ENCODE data around the gene ZNF133.
"Not testable (repeated sequence)": the region's sequence is repeated elsewhere in the genome, so short reads cannot be mapped to it uniquely, and the experiment has no call there.

Gene ZNF133

GRCh38 chr20:18263723-18264122 lies 24.6 kb upstream of the ZNF133 start:
- H3K4me1 ChIP-seq (ENCODE audit: control insufficient read depth, low read depth, low read length), result peaks cover 9% of the 10 kb centered on the region
- H3K4me3 ChIP-seq (ENCODE audit: low read length), result no peak overlapping the region
- no peaks in the 10 kb centered on the region for H3K9me3 ChIP-seq (ENCODE audit: control insufficient read depth, low read depth, low read length)
- H3K9ac ChIP-seq (ENCODE audit: low read length), result no peak overlapping the region
- H3K27ac ChIP-seq (ENCODE audit: low read length), result no peak overlapping the region
- no peaks in the 10 kb centered on the region for H3K36me3 ChIP-seq (ENCODE audit: control insufficient read depth, low read depth, low read length)
- H3K27me3 ChIP-seq (ENCODE audit: control insufficient read depth, insufficient read depth, low read length), result no peaks in the 10 kb centered on the region

- H3K9me3 ChIP-seq (ENCODE audit: control insufficient read depth, low read depth, low read length), result no peaks in the 10 kb centered on the region
Measured at GRCh38 chr20:18265441-18265840, 22.9 kb upstream of the ZNF133 start.

GRCh38 chr20:18266282-18266681 lies 22.0 kb upstream of the ZNF133 start:
- Histone ChIP-seq H3K4me1 (ENCODE audit: control insufficient read depth, low read depth, low read length) (peaks cover 9% of the 10 kb centered on the region), H3K9ac (ENCODE audit: low read length) (no peak overlapping the region), H3K27me3 (ENCODE audit: control insufficient read depth, insufficient read depth, low read length) (no peaks in the 10 kb centered on the region), H3K4me3 (ENCODE audit: low read length) (no peak overlapping the region), H3K27ac (ENCODE audit: low read length) (no peak overlapping the region), H3K36me3 (ENCODE audit: control insufficient read depth, low read depth, low read length) (no peaks in the 10 kb centered on the region), H3K9me3 (ENCODE audit: control insufficient read depth, low read depth, low read length) (no peaks in the 10 kb centered on the region)

More at GRCh38 chr20:18265441-18265840, 22.9 kb upstream of the ZNF133 start:
- H3K9ac ChIP-seq (ENCODE audit: low read length), result no peak overlapping the region
- peaks cover 9% of the 10 kb centered on the region for H3K4me1 ChIP-seq (ENCODE audit: control insufficient read depth, low read depth, low read length)
- H3K36me3 ChIP-seq (ENCODE audit: control insufficient read depth, low read depth, low read length), result no peaks in the 10 kb centered on the region
- H3K27me3 ChIP-seq (ENCODE audit: control insufficient read depth, insufficient read depth, low read length), result no peaks in the 10 kb centered on the region
- no peak overlapping the region for H3K4me3 ChIP-seq (ENCODE audit: low read length)
- H3K27ac ChIP-seq (ENCODE audit: low read length), result no peak overlapping the region

- Histone ChIP-seq H3K4me3 (ENCODE audit: low read length) (no peak overlapping the region), H3K4me1 (ENCODE audit: control insufficient read depth, low read depth, low read length) (peaks cover 9% of the 10 kb centered on the region), H3K36me3 (ENCODE audit: control insufficient read depth, low read depth, low read length) (no peaks in the 10 kb centered on the region), H3K9ac (ENCODE audit: low read length) (peak overlapping the region; percentile 28), H3K27me3 (ENCODE audit: control insufficient read depth, insufficient read depth, low read length) (no peaks in the 10 kb centered on the region), H3K27ac (ENCODE audit: low read length) (no peak overlapping the region), H3K9me3 (ENCODE audit: control insufficient read depth, low read depth, low read length) (no peaks in the 10 kb centered on the region)
Measured at GRCh38 chr20:18267815-18268214, 20.5 kb upstream of the ZNF133 start.

GRCh38 chr20:18271160-18271559 lies 17.2 kb upstream of the ZNF133 start:
- H3K4me3 ChIP-seq (ENCODE audit: low read length), result no peak overlapping the region
- H3K9ac ChIP-seq (ENCODE audit: low read length), result no peak overlapping the region
- no peaks in the 10 kb centered on the region for H3K9me3 ChIP-seq (ENCODE audit: control insufficient read depth, low read depth, low read length)
- H3K27ac ChIP-seq (ENCODE audit: low read length), result no peak overlapping the region
- no peaks in the 10 kb centered on the region for H3K36me3 ChIP-seq (ENCODE audit: control insufficient read depth, low read depth, low read length)
- H3K4me1 ChIP-seq (ENCODE audit: control insufficient read depth, low read depth, low read length), result peaks cover 9% of the 10 kb centered on the region
- no peaks in the 10 kb centered on the region for H3K27me3 ChIP-seq (ENCODE audit: control insufficient read depth, insufficient read depth, low read length)

GRCh38 chr20:18272451-18272850 lies 15.9 kb upstream of the ZNF133 start:
- H3K9me3 ChIP-seq (ENCODE audit: control insufficient read depth, low read depth, low read length), result no peaks in the 10 kb centered on the region
- H3K27ac ChIP-seq (ENCODE audit: low read length), result no peak overlapping the region

GRCh38 chr20:18273738-18274137 lies 14.6 kb upstream of the ZNF133 start:
- no peak overlapping the region for H3K27ac ChIP-seq (ENCODE audit: low read length)
- H3K9ac ChIP-seq (ENCODE audit: low read length), result no peak overlapping the region
- no peaks in the 10 kb centered on the region for H3K9me3 ChIP-seq (ENCODE audit: control insufficient read depth, low read depth, low read length)
- no peaks in the 10 kb centered on the region for H3K4me1 ChIP-seq (ENCODE audit: control insufficient read depth, low read depth, low read length)
- no peaks in the 10 kb centered on the region for H3K27me3 ChIP-seq (ENCODE audit: control insufficient read depth, insufficient read depth, low read length)
- no peaks in the 10 kb centered on the region for H3K36me3 ChIP-seq (ENCODE audit: control insufficient read depth, low read depth, low read length)
- H3K4me3 ChIP-seq (ENCODE audit: low read length), result no peak overlapping the region

More at GRCh38 chr20:18272451-18272850, 15.9 kb upstream of the ZNF133 start:
- Histone ChIP-seq H3K4me3 (ENCODE audit: low read length) (no peak overlapping the region), H3K27me3 (ENCODE audit: control insufficient read depth, insufficient read depth, low read length) (no peaks in the 10 kb centered on the region), H3K4me1 (ENCODE audit: control insufficient read depth, low read depth, low read length) (peaks cover 7% of the 10 kb centered on the region), H3K36me3 (ENCODE audit: control insufficient read depth, low read depth, low read length) (no peaks in the 10 kb centered on the region), H3K9ac (ENCODE audit: low read length) (no peak overlapping the region)

- not testable (repeated sequence) for H3K27me3 ChIP-seq (ENCODE audit: control insufficient read depth, insufficient read depth, low read length); H3K9ac ChIP-seq (ENCODE audit: low read length); H3K36me3 ChIP-seq (ENCODE audit: control insufficient read depth, low read depth, low read length)
Measured at GRCh38 chr20:18275960-18276359, 12.4 kb upstream of the ZNF133 start.

GRCh38 chr20:18276821-18277220 lies 11.5 kb upstream of the ZNF133 start:
- no peak overlapping the region for H3K4me3 ChIP-seq (ENCODE audit: low read length)
- H3K9ac ChIP-seq (ENCODE audit: low read length), result no peak overlapping the region
- H3K27me3 ChIP-seq (ENCODE audit: control insufficient read depth, insufficient read depth, low read length), result peaks cover 7% of the 10 kb centered on the region
- no peak overlapping the region for H3K27ac ChIP-seq (ENCODE audit: low read length)
- H3K4me1 ChIP-seq (ENCODE audit: control insufficient read depth, low read depth, low read length), result no peaks in the 10 kb centered on the region
- H3K9me3 ChIP-seq (ENCODE audit: control insufficient read depth, low read depth, low read length), result no peaks in the 10 kb centered on the region
- no peaks in the 10 kb centered on the region for H3K36me3 ChIP-seq (ENCODE audit: control insufficient read depth, low read depth, low read length)

More at GRCh38 chr20:18275960-18276359, 12.4 kb upstream of the ZNF133 start:
- H3K4me3 ChIP-seq (ENCODE audit: low read length); H3K27ac ChIP-seq (ENCODE audit: low read length); H3K9me3 ChIP-seq (ENCODE audit: control insufficient read depth, low read depth, low read length); H3K4me1 ChIP-seq (ENCODE audit: control insufficient read depth, low read depth, low read length): not testable (repeated sequence)

GRCh38 chr20:18279242-18279641 lies 9.1 kb upstream of the ZNF133 start:
- no peak overlapping the region for H3K4me3 ChIP-seq (ENCODE audit: low read length)
- no peak overlapping the region for H3K27ac ChIP-seq (ENCODE audit: low read length)
- H3K9me3 ChIP-seq (ENCODE audit: control insufficient read depth, low read depth, low read length), result no peaks in the 10 kb centered on the region
- H3K36me3 ChIP-seq (ENCODE audit: control insufficient read depth, low read depth, low read length), result no peaks in the 10 kb centered on the region
- H3K4me1 ChIP-seq (ENCODE audit: control insufficient read depth, low read depth, low read length), result no peaks in the 10 kb centered on the region
- no peak overlapping the region for H3K9ac ChIP-seq (ENCODE audit: low read length)
- H3K27me3 ChIP-seq (ENCODE audit: control insufficient read depth, insufficient read depth, low read length), result peaks cover 26% of the 10 kb centered on the region

GRCh38 chr20:18284805-18285533 lies 3.4 kb upstream of the ZNF133 start:
- Histone ChIP-seq H3K4me1 (ENCODE audit: control insufficient read depth, low read depth, low read length) (peaks cover 9% of the 10 kb centered on the region), H3K4me3 (ENCODE audit: low read length) (no peak overlapping the region), H3K27me3 (ENCODE audit: control insufficient read depth, insufficient read depth, low read length) (peaks cover 25% of the 10 kb centered on the region), H3K27ac (ENCODE audit: low read length) (no peak overlapping the region), H3K9ac (ENCODE audit: low read length) (no peak overlapping the region), H3K9me3 (ENCODE audit: control insufficient read depth, low read depth, low read length) (no peaks in the 10 kb centered on the region), H3K36me3 (ENCODE audit: control insufficient read depth, low read depth, low read length) (no peaks in the 10 kb centered on the region)

GRCh38 chr20:18287546-18287914 lies 797 bp upstream of the ZNF133 start:
- Histone ChIP-seq H3K4me3 (ENCODE audit: low read length) (peak overlapping the region; percentile 98), H3K4me1 (ENCODE audit: control insufficient read depth, low read depth, low read length) (peaks cover 9% of the 10 kb centered on the region), H3K27me3 (ENCODE audit: control insufficient read depth, insufficient read depth, low read length) (peaks cover 15% of the 10 kb centered on the region), H3K27ac (ENCODE audit: low read length) (peak overlapping the region; percentile 76), H3K9ac (ENCODE audit: low read length) (peak overlapping the region; percentile 87), H3K36me3 (ENCODE audit: control insufficient read depth, low read depth, low read length) (no peaks in the 10 kb centered on the region), H3K9me3 (ENCODE audit: control insufficient read depth, low read depth, low read length) (no peaks in the 10 kb centered on the region)

Measured in iPS-18a (cell line).